Panc1 (cell line): ENCODE data around the gene FAM219B. TPM values are rescaled to one million over a fixed set of nuclear protein-coding genes. Genes with fewer than 3 reads are reported as not detected.

Experiments used
- ATAC-seq: fragments of 200-7000 bp; cut with Tn5 transposase; 2 replicates; pipeline ENCODE4 v1.9.1; 2020; ENCODE audit warnings: mild to moderate bottlenecking, moderate library complexity
- BruUV-seq: library from RNA; stranded (reverse); fragments of 400-500 nt; replicated peaks from 2 replicates; lab custom pipeline; 2021; lab: Mats Ljungman, UMichigan
- CTCF ChIA-PET: fragments of 300-600 bp; sonication (Branson Sonifier 250); formaldehyde crosslinking; loops from one replicate; lab custom pipeline; 2022; ENCODE audit warnings: antibody characterized with exemption; lab: Charles Lee
- POLR2A ChIA-PET: fragments of 300-600 bp; sonication (Branson Sonifier 250); formaldehyde crosslinking; loops from one replicate; lab custom pipeline; 2022; ENCODE audit warnings: antibody characterized with exemption; lab: Charles Lee
- DNase-seq: peaks from one replicate; pipeline ENCODE4 v3.0.0-alpha.2; 2010; ENCODE audit warnings: low read depth, low spot score
- H3K27ac ChIP-seq: 2 replicates; pipeline ENCODE4 v1.5.1; 2011; ENCODE audit warnings: mild to moderate bottlenecking, low read length, inconsistent platforms
- H3K27me3 ChIP-seq: fragments of 200-500 bp; sonication (Bioruptor generic); 2 replicates; pipeline ENCODE4 v1.6.0; 2014; ENCODE audit warnings: low read length, inconsistent platforms; ENCODE audit not compliant: control insufficient read depth, insufficient read depth
- H3K36me3 ChIP-seq: fragments of 200-500 bp; sonication (Bioruptor generic); 2 replicates; pipeline ENCODE4 v1.5.1; 2014; ENCODE audit warnings: inconsistent platforms, mild to moderate bottlenecking, low read length, moderate library complexity; ENCODE audit not compliant: control insufficient read depth, insufficient read depth
- H3K4me1 ChIP-seq: 2 replicates; pipeline ENCODE4 v1.5.1; 2011; ENCODE audit warnings: inconsistent platforms, mild to moderate bottlenecking, low read length, moderate library complexity; ENCODE audit not compliant: control insufficient read depth, insufficient read depth
- H3K4me3 ChIP-seq, 2 experiments: 2 replicates each; pipeline ENCODE4 v1.5.1; 2011 to 2012; ENCODE audit warnings: low read depth in 2 of 2, low read length in 2 of 2, mild to moderate bottlenecking in 2 of 2, inconsistent platforms in 1 of 2, moderate library complexity in 1 of 2
- H3K9me3 ChIP-seq: fragments of 200-500 bp; sonication (Bioruptor generic); 2 replicates; pipeline ENCODE4 v1.5.1; 2014; ENCODE audit warnings: low read depth, mild to moderate bottlenecking, inconsistent platforms, low read length, moderate library complexity; ENCODE audit not compliant: control insufficient read depth, insufficient read depth
- CTCF ChIP-seq: fragments of 450-650 bp; IDR thresholded peaks from 2 replicates; pipeline ENCODE4 v1.5.1; 2017; ENCODE audit warnings: mild to moderate bottlenecking
- POLR2AphosphoS5 ChIP-seq: IDR thresholded peaks from 2 replicates; pipeline ENCODE4 v1.6.1; 2012; ENCODE audit warnings: mild to moderate bottlenecking, low read depth, low read length, moderate library complexity
- REST ChIP-seq, 2 experiments: IDR thresholded peaks; 2 replicates each; pipeline ENCODE4 v1.6.1; 2011 to 2012; ENCODE audit warnings: low read depth in 2 of 2, control low read depth in 1 of 2, low read length in 1 of 2, mild to moderate bottlenecking in 1 of 2, moderate library complexity in 1 of 2; ENCODE audit not compliant: insufficient read depth in 1 of 2
- SIN3A ChIP-seq: IDR thresholded peaks from 2 replicates; pipeline ENCODE4 v1.6.1; 2012; ENCODE audit warnings: low read depth, mild to moderate bottlenecking, low read length, moderate library complexity, borderline replicate concordance; ENCODE audit not compliant: insufficient read depth
- TCF7L2 ChIP-seq: IDR thresholded peaks from 2 replicates; pipeline ENCODE4 v1.6.1; 2011; ENCODE audit warnings: mild to moderate bottlenecking, low read depth, low read length, inconsistent platforms
- in situ Hi-C: cut with HindIII; loops from 2 replicates; pipeline ENCODE4 v1.10.0; 2016; ENCODE audit warnings: low sequenced_read_pairs, low pct_unique_long_range_greater_than_20kb
- intact Hi-C: fragments of 100-400 bp; cut with micrococcal nuclease; formaldehyde crosslinking; loops from one replicate; pipeline ENCODE4 v1.10.0; 2022; ENCODE audit not compliant: unreplicated experiment
- total RNA-seq: library from RNA; stranded (reverse); gene quantifications from one replicate; pipeline ENCODE4 v1.2.1, GENCODE V29; 2021; ENCODE audit not compliant: unreplicated experiment

Gene FAM219B
- total RNA-seq, 1 experiment from 2014 or later, result 68.6 TPM

GRCh38 chr15:74855857-74856256, 50.8 kb downstream of the FAM219B start:
- no TSS peak for BruUV-seq

GRCh38 chr15:74854453-74855022, 52.1 kb downstream of the FAM219B start:
- no TSS peak for BruUV-seq
- Histone ChIP-seq H3K27ac (no peak overlapping the region), H3K27me3 (no peaks in the 10 kb centered on the region), H3K4me3 (no peak overlapping the region), H3K4me1 (no peaks in the 10 kb centered on the region), H3K36me3 (peaks cover 2% of the 10 kb centered on the region), H3K9me3 (no peaks in the 10 kb centered on the region)
- DNase-seq (no peak), ATAC-seq (no peak)
- POLR2A ChIA-PET, result no interaction called here
- in situ Hi-C loops (no loop called here), intact Hi-C loops (no loop called here)
- no peak for TF ChIP-seq POLR2AphosphoS5
- no peak for TF ChIP-seq SIN3A
- no peak for TF ChIP-seq TCF7L2
- CTCF ChIA-PET, result no interaction called here

More at GRCh38 chr15:74855857-74856256, 50.8 kb downstream of the FAM219B start:
- in situ Hi-C loops, result no loop called here
- Histone ChIP-seq H3K27me3 (no peaks in the 10 kb centered on the region), H3K27ac (no peak overlapping the region), H3K9me3 (no peaks in the 10 kb centered on the region), H3K4me1 (no peaks in the 10 kb centered on the region), H3K36me3 (peaks cover 2% of the 10 kb centered on the region; the same call in 1 of the 2 replicates), H3K4me3 (no peak overlapping the region)
- intact Hi-C loops, result no loop called here
- TF ChIP-seq POLR2AphosphoS5, result no peak
- TF ChIP-seq SIN3A, result no peak
- no peak for TF ChIP-seq CTCF
- TF ChIP-seq REST (IDR thresholded peaks at IDR 0.05; ENCODE audit: insufficient read depth in 1 of 2, low read depth in 2 of 2, low read length in 1 of 2), result no peak
- TF ChIP-seq TCF7L2, result no peak
- ATAC-seq (no peak), DNase-seq (no peak)
- ChIA-PET CTCF (interaction anchor here (0.7 kb wide), 1 partner anchor 47 kb away, joined by 3 read pairs; no protein-coding TSS in a partner anchor), POLR2A (interaction anchor here (0.6 kb wide), 2 partner anchors 42 to 336 kb away, joined by 5 to 7 read pairs; no protein-coding TSS in a partner anchor)

- intact Hi-C loops (no loop called here), in situ Hi-C loops (no loop called here)
- 0 out of 2 replicates have a peak, but pooled peaks have one; percentile 29 for ATAC-seq
- TF ChIP-seq CTCF (no peak), POLR2AphosphoS5 (no peak), SIN3A (no peak), REST (IDR thresholded peaks at IDR 0.05; ENCODE audit: insufficient read depth in 1 of 2, low read depth in 2 of 2, low read length in 1 of 2) (no peak), TCF7L2 (no peak)
- DNase-seq, result no peak
- Histone ChIP-seq H3K9me3 (no peaks in the 10 kb centered on the region), H3K27me3 (no peaks in the 10 kb centered on the region), H3K4me1 (no peaks in the 10 kb centered on the region), H3K4me3 (no peak overlapping the region), H3K36me3 (peaks cover 2% of the 10 kb centered on the region), H3K27ac (no peak overlapping the region)
- BruUV-seq, result no TSS peak
- CTCF ChIA-PET, result no interaction called here
- POLR2A ChIA-PET, result no interaction called here
Observed at GRCh38 chr15:74851960-74852359, 54.7 kb downstream of the FAM219B start.
